Fibroblast of mammary gland (primary cell): ENCODE measurements around the gene PHACTR1.
"Not testable (repeated sequence)": the region's sequence is repeated elsewhere in the genome, so short reads cannot be mapped to it uniquely, and the experiment has no call there.

Experiments
- DNase-seq: peaks from one replicate; pipeline ENCODE4 v3.0.0-alpha.2; 2010; ENCODE audit warnings: low read depth
- H3K4me3 ChIP-seq: 2 replicates; pipeline ENCODE4 v1.5.1; 2011; ENCODE audit warnings: low read depth, mild to moderate bottlenecking, low read length, moderate library complexity; ENCODE audit not compliant: control insufficient read depth
- CTCF ChIP-seq: conservative IDR thresholded peaks from 2 replicates; pipeline ENCODE4 v1.5.1; 2011; ENCODE audit warnings: low read depth, low read length, inconsistent platforms; ENCODE audit not compliant: control insufficient read depth, insufficient read depth

PHACTR1 gene

DNA sequence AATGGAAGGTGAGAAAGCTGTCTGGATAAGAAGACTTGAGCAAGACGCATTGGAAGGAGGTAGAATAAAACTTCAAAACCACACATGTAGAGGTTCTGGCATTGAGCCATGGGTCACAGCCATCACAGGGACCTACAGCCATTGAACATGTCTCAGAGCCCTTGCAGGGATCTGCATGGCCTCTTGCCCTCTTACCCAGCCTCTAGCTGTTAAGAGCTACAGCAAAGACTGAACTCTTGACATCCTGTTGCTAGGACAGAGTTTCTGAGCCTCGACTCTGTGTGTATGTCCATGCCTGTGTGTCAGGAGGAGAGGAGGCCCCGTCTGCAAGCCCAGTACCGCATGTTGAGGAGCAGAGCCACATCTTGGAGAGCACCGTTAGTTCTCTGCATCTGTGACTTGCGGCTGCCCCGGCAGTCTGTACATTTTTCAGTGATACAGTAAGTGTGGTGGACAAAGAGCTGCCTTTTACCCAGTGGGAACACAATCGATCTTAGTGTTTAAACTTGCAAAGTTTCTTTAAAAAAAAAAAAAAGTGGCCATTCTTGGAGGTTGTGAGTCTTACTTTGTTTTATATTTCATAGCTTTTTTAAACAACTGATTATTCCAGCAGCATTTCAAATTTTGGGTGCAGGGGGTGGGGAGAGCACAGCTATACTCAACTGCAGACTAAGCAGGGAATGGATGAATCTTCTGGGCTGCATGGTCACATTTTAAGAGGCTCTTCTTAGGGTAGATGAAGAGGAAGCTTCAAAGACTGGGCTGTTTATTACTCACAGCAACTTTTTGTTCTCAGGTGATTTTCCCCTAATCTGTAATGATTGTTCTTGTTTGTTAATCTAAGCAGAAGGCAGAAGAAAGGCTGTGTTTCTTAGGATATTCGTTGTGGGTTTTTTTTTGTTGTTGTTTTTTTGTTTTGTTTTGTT is 523.2 kb downstream of the PHACTR1 start:
- H3K4me3 ChIP-seq, result no peak overlapping the region
- no peak for TF ChIP-seq CTCF
- peak; percentile 23 for DNase-seq

DNA sequence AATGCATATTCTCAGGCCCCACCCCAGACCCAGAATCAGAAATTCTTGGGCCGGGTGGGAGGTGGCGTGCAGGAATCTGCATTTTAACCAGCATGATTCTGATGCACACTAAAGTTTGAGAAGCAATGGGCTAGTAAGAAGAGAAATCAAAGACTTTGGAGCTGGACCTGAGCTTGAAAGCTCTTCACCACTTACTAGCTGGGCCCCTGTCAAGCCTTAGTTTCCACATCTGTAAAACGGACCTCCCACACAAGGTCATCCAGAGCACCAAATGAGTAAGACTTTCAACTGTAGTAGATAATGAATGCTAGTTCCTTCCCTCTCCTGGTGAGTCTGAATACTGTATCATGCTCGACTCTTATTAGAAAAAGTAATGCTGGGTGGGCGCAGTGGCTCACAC is 524.8 kb downstream of the PHACTR1 start:
- no peak for TF ChIP-seq CTCF
- H3K4me3 ChIP-seq, result no peak overlapping the region
- DNase-seq, result no peak

DNA sequence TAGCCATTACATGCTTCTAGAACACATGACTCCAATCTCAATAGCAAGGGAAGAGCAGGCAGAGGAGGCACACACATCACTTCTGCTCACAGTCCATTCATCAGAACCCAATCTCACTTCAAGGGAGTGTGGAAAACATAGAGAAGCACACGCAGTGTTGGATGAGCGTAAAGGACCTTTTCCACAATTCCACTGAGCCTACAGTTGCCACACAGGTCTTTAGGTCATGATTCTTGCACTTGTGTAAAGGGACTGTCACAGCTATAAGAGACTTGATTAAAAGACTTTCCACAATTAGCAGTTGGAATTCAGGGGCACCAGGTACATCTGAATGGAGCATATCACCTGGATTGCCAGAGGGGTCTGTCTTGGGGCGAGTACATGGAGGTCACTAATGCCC is 525.6 kb downstream of the PHACTR1 start:
- DNase-seq, result no peak
- no peak for TF ChIP-seq CTCF
- H3K4me3 ChIP-seq, result no peak overlapping the region

GRCh38 chr6:13242590-13242989 is 526.0 kb downstream of the PHACTR1 start:
- no peak for DNase-seq
- TF ChIP-seq CTCF, result no peak
- no peak overlapping the region for H3K4me3 ChIP-seq

DNA sequence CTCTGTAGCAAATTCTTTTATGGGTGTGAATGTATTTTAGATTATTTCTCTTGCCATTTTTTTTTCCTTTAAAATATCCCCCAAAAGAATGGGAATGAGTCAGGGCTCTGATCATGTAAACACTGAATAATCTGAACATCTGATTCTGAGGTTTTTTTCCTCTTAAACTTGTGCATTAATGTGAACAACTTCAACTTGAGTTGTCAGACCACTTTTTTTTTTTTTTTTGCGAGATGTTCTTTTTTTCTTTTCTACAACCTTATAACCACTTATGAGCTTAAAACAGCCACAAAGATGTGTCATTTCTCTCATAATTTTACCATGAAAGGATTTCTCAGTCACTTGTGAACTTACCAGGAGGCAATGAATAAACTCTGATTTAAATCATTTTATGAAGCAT is 526.5 kb downstream of the PHACTR1 start:
- no peak for TF ChIP-seq CTCF
- H3K4me3 ChIP-seq, result no peak overlapping the region
- peak; percentile 2 for DNase-seq

- not testable (repeated sequence) for DNase-seq, H3K4me3 ChIP-seq
These were observed 527.2 kb downstream of the PHACTR1 start for GRCh38 chr6:13243745-13244144.

DNA sequence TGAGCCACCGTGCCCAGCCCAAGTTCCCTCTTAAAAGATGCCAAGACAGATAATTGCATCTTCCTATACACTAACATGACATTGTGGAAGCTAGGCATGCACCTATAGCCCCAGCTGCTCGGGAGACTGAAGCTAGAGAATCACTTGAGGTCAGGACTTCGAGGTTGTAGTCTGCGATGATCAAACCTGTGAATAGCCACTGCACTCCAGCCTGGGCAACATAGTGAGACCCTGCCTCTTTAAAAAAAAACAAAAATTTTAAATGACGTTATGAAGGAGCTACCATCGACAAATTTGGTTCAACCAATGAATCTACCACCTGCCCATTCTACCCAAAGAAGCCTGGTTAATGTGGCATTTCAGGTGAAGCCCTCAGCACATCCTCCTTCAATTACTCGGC is 531.1 kb downstream of the PHACTR1 start:
- no peak overlapping the region for H3K4me3 ChIP-seq
- DNase-seq, result no peak
- TF ChIP-seq CTCF, result no peak
